Type B pancreatic cell (in vitro differentiated cells): Measurements from ENCODE around the gene RCAN1. TPM values are rescaled to one million over a fixed set of nuclear protein-coding genes. Genes with fewer than 3 reads are reported as not detected.

ENCODE experiments used
- DNase-seq: peaks from one replicate; pipeline ENCODE4 v3.0.0; 2021; ENCODE audit warnings: mixed read lengths; ENCODE audit not compliant: unreplicated experiment; ENCODE audit errors: extremely low spot score
- H3K27ac Mint-ChIP-seq: 2 replicates; pipeline ENCODE4 v1.8.0; 2021; ENCODE audit warnings: mild to moderate bottlenecking, mixed read lengths
- H3K27me3 Mint-ChIP-seq: 2 replicates; pipeline ENCODE4 v1.8.0; 2021; ENCODE audit warnings: mixed read lengths
- H3K36me3 Mint-ChIP-seq: 2 replicates; pipeline ENCODE4 v1.8.0; 2021; ENCODE audit warnings: mixed read lengths
- H3K4me1 Mint-ChIP-seq: one replicate; pipeline ENCODE4 v1.8.0; 2021; ENCODE audit warnings: mixed read lengths; ENCODE audit not compliant: unreplicated experiment
- H3K4me3 Mint-ChIP-seq: 2 replicates; pipeline ENCODE4 v1.8.0; 2021; ENCODE audit warnings: mild to moderate bottlenecking, mixed read lengths
- H3K9me3 Mint-ChIP-seq: 2 replicates; pipeline ENCODE4 v1.8.0; 2021; ENCODE audit warnings: mixed read lengths
- CTCF ChIP-seq: fragments of 200-600 bp; sonication (generic); conservative IDR thresholded peaks from 2 replicates; pipeline ENCODE4 v1.5.0; 2021; ENCODE audit warnings: antibody characterized with exemption, mild to moderate bottlenecking
- total RNA-seq: library from RNA; stranded (reverse); gene quantifications from 2 replicates; pipeline ENCODE4 v1.2.1, GENCODE V29; 2021; ENCODE audit warnings: low replicate concordance

Gene RCAN1
- total RNA-seq, 1 donor from 2014 or later = 16.5 TPM

GRCh38 chr21:34649400-34649799 is 34.5 kb upstream of the RCAN1 start:
- Mint-ChIP-seq H3K27ac (no peak overlapping the region), H3K9me3 (peaks cover 14% of the 10 kb centered on the region)

DNA sequence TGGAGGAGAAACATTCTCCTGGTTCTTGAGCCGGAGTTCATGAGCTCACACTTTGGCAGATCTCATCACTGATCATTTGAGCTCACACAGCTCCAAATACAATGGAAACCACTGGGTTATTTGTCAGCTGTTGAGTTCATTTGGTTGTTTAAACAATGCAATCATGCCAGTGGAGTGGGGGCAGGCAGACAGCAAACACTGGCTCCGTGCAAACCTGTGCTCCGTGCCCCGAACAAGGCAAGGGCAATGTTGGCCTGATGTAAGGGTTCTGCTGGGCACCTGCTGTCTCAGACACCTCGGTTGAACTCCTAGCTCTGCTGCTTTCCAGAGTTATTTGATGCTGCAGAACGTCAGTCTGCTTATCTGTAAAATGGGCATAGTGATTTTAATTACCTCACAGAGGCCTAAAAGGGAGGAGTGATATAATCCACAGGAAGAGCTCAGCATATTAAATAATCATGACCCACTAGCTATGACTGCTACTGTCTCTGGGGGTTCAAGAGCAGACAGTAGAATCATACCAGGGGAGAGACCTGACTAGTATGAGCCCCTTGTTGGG is 33.9 kb upstream of the RCAN1 start:
- TF ChIP-seq CTCF = no peak
- peaks cover 13% of the 10 kb centered on the region for H3K9me3 Mint-ChIP-seq
- DNase-seq = no peak
- no peak overlapping the region for H3K27ac Mint-ChIP-seq
- H3K4me1 Mint-ChIP-seq = peaks cover 18% of the 10 kb centered on the region
- no peaks in the 10 kb centered on the region for H3K36me3 Mint-ChIP-seq
- H3K27me3 Mint-ChIP-seq = peaks cover 17% of the 10 kb centered on the region
- H3K4me3 Mint-ChIP-seq = no peak overlapping the region

More at GRCh38 chr21:34649400-34649799, 34.5 kb upstream of the RCAN1 start:
- no peak for TF ChIP-seq CTCF
- DNase-seq = no peak
- Mint-ChIP-seq H3K36me3 (no peaks in the 10 kb centered on the region), H3K27me3 (peaks cover 18% of the 10 kb centered on the region), H3K4me3 (no peak overlapping the region), H3K4me1 (peaks cover 18% of the 10 kb centered on the region)

GRCh38 chr21:34647555-34647954 is 32.6 kb upstream of the RCAN1 start:
- no peak for DNase-seq
- peaks cover 18% of the 10 kb centered on the region for H3K4me1 Mint-ChIP-seq
- no peak overlapping the region for H3K27ac Mint-ChIP-seq
- no peak overlapping the region for H3K4me3 Mint-ChIP-seq
- no peaks in the 10 kb centered on the region for H3K36me3 Mint-ChIP-seq
- peaks cover 11% of the 10 kb centered on the region for H3K27me3 Mint-ChIP-seq
- H3K9me3 Mint-ChIP-seq = peaks cover 9% of the 10 kb centered on the region
- no peak for TF ChIP-seq CTCF

DNA sequence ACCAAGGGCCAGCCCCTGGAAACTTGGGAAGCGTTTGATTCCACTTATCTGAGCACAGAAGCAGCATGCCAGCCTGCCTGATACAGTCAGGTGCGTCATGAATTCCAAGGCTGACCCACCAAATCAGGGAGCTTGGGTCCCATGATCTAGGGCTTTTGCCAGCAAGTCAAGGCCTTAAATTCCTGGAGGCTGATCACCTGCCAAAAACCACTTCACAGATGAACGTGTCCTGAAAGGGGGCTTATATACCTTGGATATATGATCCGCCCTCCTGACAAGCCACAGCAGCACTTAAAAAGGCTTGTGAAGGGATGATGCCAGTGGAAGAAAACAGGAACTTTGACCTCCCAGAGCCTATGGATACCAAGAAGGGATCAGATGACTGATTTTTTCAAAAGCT is 29.9 kb upstream of the RCAN1 start:
- Mint-ChIP-seq H3K27me3 (peaks cover 6% of the 10 kb centered on the region), H3K9me3 (peaks cover 3% of the 10 kb centered on the region), H3K4me1 (peaks cover 18% of the 10 kb centered on the region), H3K27ac (no peak overlapping the region), H3K4me3 (no peak overlapping the region), H3K36me3 (no peaks in the 10 kb centered on the region)
- TF ChIP-seq CTCF = no peak
- DNase-seq = no peak

DNA sequence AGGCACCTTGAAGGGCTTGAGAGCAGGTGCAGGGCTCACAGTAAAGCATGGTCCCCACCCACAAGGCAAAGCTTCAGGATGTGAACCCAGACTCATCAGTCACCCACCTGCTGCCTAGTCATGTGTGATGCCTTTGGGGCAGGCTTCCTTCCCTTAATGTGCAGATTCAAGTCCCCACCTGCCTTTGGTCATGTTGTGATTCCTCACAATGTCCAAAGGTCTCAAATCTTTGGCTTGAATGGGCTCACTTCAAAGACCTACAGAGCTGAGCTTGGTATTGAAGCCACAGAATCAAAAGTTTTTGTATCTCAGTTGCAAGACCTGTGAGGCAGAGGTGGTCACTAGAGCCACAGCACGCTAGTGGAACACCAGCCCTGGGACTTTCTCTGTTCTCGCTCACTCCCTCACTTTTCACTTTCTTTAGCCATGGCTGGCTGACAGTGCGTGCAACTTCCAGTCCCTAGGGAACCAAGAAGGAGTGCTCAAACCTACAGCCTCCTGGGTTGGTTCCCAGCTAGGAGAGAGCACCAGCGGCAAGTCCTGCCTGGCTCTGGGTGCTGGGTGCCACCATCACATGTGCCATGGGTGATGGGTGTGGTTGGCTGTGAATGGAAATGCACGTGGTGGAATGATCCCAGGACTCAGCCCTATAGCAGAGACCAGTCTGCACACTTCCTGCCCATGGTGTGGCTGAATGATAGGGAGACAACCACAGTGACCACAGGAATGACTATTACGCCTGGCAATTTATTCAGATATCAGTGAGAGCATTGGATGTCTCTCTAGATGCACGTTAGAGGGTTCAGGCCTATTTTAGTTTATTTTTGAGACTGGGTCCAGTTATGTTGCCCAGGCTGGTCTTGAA is 27.5 kb upstream of the RCAN1 start:
- Mint-ChIP-seq H3K9me3 (peaks cover 7% of the 10 kb centered on the region), H3K27ac (no peak overlapping the region), H3K4me3 (no peak overlapping the region), H3K4me1 (peaks cover 6% of the 10 kb centered on the region), H3K36me3 (no peaks in the 10 kb centered on the region), H3K27me3 (peaks cover under 1% of the 10 kb centered on the region)
- DNase-seq = no peak
- TF ChIP-seq CTCF = no peak
